HG02943 (cell line): ENCODE data around the gene CCNE1.
A peak's percentile ranks its signal among the peaks of the same experiment; 100 is the strongest.
"Not testable (repeated sequence)": the region's sequence is repeated elsewhere in the genome, so short reads cannot be mapped to it uniquely, and the experiment has no call there.

ENCODE experiments used
- ATAC-seq: cut with Tn5 transposase; IDR thresholded peaks from one replicate; pipeline ENCODE4 v1.9.1; 2021; ENCODE audit warnings: mild to moderate bottlenecking, low read depth, moderate library complexity; ENCODE audit not compliant: unreplicated experiment

Gene CCNE1

DNA sequence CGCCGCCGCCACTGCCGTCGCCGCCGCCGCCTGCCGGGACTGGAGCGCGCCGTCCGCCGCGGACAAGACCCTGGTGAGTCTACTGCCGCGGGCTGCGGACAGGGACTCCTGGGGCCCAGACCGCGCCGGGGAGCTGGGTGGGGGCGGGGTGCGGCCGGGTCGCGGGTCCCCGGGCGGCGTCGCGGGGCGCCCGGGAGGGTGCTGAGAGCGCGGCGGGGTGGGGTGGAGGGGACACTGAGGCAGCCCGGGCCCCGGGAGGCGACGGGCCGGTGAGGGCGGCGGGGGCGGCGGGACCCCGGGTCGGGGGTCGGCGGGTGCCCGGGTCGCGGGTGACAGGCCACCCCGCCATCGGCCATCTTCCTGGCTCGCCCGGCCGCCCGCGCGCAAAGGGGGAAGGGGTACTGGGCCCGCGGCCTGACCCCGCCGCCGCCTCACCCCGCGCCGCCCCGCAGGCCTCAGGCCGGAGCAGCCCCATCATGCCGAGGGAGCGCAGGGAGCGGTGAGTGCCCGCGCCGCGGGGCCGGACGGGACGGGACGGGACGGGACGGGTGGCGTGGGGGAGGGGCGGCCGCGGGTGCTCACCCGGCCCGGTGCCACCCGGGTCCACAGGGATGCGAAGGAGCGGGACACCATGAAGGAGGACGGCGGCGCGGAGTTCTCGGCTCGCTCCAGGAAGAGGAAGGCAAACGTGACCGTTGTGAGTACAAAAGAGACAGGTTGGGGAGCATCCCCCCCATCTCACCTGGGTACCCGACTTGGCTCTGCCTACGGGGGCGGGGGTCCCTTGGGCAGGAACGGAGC, 489 bp downstream of the CCNE1 start:
- ATAC-seq = peak; percentile 3

DNA sequence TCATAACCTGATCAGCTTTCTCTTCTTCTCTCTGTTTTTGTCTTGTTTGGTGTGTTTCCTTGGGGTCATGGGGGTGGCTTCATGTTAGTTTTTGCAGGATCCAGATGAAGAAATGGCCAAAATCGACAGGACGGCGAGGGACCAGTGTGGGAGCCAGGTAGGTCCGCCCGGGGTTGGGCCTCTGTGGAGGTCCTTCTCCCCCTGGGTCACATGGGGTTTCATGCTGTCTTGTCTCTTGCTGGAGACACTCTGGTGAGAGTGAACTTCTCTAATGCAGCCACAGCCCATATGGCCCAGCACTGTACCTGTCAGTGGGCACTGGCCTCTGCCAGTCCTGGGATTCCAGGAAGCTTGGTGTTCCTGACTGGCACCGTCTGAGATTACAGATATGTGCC, 1.1 kb downstream of the CCNE1 start:
- no peak for ATAC-seq

- ATAC-seq = no peak
Measured at GRCh38 chr19:29813642-29814041, 1.9 kb downstream of the CCNE1 start.

- ATAC-seq = peak; percentile 50
Measured at GRCh38 chr19:29815231-29815630, 3.4 kb downstream of the CCNE1 start.

DNA sequence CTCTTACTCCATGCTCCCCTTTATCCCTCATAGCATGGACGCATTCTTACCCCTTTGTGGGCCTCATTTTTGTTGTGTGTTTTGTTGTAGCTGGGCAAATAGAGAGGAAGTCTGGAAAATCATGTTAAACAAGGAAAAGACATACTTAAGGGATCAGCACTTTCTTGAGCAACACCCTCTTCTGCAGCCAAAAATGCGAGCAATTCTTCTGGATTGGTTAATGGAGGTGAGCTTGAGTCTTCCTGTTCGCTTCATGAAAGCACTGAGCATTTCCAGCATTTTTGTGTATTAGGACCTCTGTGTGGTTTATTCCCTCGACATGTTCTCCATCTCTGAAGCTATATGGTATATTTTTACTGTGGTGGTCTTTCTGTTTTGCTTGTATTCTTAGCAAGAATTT, 5.5 kb downstream of the CCNE1 start:
- ATAC-seq = no peak

DNA sequence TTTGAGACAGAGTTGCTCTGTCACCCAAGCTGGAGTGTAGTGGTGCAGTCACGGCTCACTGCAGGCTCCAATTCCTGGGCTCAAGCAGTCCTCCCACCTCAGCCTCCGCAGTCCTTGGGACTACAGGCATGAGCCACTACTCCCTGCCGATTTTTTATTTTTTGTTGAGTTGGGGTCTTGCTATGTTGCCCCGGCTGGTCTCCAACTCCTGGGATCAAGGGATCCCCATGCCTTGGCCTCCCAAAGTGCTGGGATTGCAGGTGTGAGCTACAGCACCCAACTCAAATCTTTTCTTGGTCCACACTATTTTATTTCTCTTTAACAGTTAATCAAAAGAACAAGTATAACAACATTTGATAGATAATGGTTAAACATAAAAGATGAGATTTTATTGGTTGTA, 7.5 kb downstream of the CCNE1 start:
- no peak for ATAC-seq

- ATAC-seq = no peak
Measured at GRCh38 chr19:29819986-29820385, 8.2 kb downstream of the CCNE1 start.

GRCh38 chr19:29823581-29824330, 12.0 kb downstream of the CCNE1 start:
- no peak for ATAC-seq

DNA sequence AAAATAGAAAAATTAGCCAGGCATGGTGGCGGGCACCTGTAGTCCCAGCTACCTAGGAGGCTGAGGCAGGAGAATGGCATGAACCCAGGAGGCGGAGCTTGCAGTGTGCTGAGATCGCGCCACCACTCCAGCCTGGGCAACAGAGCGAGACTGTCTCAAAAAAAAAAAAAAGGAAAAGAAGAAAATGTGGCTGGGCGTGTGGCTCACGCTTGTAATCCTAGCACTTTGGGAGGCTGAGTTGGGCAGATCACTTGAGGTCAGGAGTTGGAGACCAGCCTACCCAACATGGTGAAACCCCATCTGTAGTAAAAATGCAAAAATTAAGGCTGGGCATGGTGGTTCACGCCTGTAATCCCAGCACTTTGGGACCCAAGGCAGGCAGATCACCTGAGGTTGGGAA, 13.5 kb downstream of the CCNE1 start:
- not testable (repeated sequence) for ATAC-seq

DNA sequence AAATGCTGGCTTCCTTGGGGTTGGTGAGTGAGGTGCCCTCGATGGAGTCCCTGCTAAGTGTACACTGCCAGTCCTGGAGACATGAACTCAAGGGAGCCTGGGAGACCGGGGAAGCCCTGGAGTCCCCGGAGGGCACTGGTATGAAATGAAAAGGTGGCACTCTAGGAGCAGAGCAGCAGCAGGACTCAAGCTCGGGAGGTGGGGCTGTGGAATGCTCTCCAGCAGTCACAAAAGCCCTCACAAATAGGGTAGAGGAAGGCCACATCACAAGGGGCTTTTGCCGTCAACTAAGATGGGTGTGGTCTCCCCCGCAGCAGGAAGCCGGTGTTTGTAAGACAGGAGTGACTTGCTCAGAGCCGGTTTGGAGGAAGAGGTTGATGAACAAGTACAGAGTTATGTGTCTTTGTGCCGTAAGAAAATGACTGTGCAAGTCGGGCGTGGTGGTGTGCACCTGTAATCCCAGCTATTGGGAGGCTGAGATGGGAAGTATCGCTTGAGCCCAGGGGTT, 19.3 kb downstream of the CCNE1 start:
- no peak for ATAC-seq

GRCh38 chr19:29831686-29832085, 19.9 kb downstream of the CCNE1 start:
- no peak for ATAC-seq

DNA sequence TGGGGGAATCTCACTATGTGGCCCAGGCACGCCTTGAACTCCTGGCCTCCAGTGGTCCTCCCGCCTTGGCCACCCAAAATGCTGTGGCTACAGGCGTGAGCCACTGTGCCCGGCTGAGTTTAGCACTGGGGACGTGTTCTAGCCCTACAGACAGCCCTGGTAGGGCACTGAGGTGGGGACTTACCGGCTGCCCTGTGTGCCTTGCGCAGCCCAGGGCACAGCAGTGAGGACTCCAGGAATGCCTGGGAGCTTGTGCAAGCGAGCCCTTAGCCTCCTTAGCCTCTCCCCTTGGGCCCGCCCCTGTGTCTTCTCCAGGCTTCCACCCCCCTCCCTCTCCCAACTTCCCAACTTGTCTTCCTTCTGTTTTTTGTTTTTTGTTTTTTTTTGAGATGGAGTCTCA, 21.0 kb downstream of the CCNE1 start:
- no peak for ATAC-seq

GRCh38 chr19:29833614-29834261, 21.9 kb downstream of the CCNE1 start:
- ATAC-seq = no peak

GRCh38 chr19:29834991-29835846, 23.4 kb downstream of the CCNE1 start:
- ATAC-seq = no peak

GRCh38 chr19:29836409-29836825, 24.6 kb downstream of the CCNE1 start:
- ATAC-seq = no peak

DNA sequence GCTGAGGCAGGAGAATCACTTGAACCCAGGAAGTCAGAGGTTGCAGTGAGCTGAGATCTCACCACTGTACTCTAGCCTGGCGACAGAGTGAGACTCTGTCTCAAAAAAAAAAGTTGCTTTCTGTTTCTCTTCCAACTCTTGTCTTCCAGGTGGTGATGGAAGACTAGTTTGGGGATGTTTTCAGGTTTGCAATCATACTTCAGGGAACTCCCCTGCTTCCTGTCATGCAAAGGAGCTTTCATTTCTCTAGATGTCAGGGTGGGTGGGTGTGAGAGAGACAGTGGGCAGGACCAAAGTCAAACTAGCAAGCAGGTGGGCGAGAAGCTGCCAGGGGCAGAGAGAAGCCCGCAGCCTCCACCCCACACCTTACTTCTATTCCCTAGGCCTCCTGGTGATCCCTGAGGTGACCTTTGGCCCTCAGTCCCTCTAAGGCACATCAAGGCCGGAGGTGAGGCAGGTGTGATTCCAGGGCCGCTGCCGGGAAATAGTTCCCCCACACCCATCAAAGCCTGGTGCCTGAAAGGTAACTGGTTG, 25.7 kb downstream of the CCNE1 start:
- peak; percentile 68 for ATAC-seq

DNA sequence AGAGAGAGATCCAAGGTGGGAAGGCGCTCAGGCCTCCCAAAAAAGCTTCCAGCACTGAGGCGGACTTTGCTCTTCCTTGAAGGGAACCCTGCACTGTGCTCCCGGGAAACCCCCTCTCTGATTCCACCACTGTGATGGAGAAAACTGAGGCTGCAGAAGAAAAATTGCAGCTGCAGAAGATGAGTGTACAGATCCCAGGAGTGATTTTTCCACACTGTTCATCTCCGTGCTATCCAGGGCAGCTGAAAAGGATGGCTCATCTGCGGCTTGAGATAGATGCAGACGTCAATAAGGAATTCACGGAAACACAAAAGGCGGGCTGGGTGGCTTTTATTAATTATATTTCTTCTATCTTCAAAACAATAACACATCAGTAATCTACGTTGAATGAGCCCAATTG, 26.2 kb downstream of the CCNE1 start:
- ATAC-seq = no peak

DNA sequence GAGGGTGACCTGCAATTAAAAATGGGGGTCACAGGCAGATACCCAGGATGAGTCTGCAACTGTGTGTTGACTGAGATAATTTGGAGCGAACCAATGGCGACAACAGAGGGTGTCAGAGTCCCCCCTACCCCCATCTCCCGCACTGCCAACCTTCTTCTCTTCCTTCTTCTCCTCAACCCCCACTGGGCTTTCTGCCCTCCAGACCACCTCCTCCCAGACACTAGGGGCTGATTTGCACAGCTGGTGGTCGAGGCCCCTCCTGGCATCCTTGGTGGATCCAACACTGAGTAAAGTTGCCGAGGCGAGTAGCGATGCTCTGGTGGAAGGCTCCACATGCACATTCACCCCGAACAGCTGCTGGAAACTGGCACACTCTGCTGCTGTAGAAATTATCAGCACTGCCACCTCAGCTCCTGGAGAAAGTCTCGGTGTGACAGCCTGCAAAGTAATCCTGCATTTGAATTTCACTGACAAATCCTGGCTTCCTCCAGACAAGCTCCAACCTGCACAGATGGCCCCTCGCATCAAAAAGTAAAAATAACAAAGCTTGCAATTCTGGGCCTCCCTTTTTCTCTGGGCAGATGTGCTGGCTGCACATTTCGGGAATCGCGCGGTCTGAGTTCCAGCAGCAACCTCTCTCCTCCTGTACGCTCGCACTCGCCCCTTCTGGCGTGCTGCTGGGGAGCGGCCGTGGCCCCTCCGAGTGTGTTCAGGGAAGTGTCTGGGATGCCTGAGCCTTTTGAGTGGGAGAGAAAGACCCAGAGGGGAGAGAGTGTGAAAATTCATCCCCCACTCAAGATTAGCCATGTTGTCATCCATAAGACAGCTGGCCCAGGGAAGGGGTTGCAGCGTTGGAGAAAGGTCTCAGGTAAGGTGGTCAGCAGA, 28.5 kb downstream of the CCNE1 start:
- no peak for ATAC-seq

GRCh38 chr19:29841209-29841558, 29.4 kb downstream of the CCNE1 start:
- no peak for ATAC-seq
